Caki2 (cell line): Measurements from ENCODE around the gene P2RX4. TPM values are rescaled to one million over a fixed set of nuclear protein-coding genes. Genes with fewer than 3 reads are reported as not detected.

Experiments
- DNase-seq: peaks from one replicate; pipeline ENCODE4 v3.0.0-alpha.2; 2015; ENCODE audit warnings: low read depth
- in situ Hi-C: cut with HindIII; loops from 2 replicates; pipeline ENCODE4 v1.10.0; 2016; ENCODE audit warnings: low sequenced_read_pairs, low pct_unique_long_range_greater_than_20kb, mixed read lengths
- total RNA-seq: library from RNA; depleted of rRNA; stranded (reverse); fragments of >200 nt; shearing (Covaris generic); gene quantifications from 2 replicates; pipeline ENCODE4 v1.2.3, GENCODE V29; 2014; ENCODE audit warnings: low replicate concordance

Gene P2RX4
- total RNA-seq, 1 experiment from 2014 or later = 166 TPM

- DNase-seq = no peak
- in situ Hi-C loops = no loop called here
These were observed 23.2 kb downstream of the P2RX4 start for GRCh38 chr12:121232977-121233627.

GRCh38 chr12:121233628-121234020 lies 23.7 kb downstream of the P2RX4 start:
- no peak for DNase-seq
- in situ Hi-C loops = no loop called here

- in situ Hi-C loops = no loop called here
- DNase-seq = no peak
These were observed 26.8 kb downstream of the P2RX4 start for GRCh38 chr12:121236776-121237175.

- no peak for DNase-seq
- in situ Hi-C loops = no loop called here
These were observed 27.5 kb downstream of the P2RX4 start for GRCh38 chr12:121237415-121237814.

- DNase-seq = no peak
- in situ Hi-C loops = no loop called here
These were observed 28.2 kb downstream of the P2RX4 start for GRCh38 chr12:121238086-121238485.

GRCh38 chr12:121238604-121239350 lies 28.8 kb downstream of the P2RX4 start:
- DNase-seq = no peak
- in situ Hi-C loops = no loop called here

DNA sequence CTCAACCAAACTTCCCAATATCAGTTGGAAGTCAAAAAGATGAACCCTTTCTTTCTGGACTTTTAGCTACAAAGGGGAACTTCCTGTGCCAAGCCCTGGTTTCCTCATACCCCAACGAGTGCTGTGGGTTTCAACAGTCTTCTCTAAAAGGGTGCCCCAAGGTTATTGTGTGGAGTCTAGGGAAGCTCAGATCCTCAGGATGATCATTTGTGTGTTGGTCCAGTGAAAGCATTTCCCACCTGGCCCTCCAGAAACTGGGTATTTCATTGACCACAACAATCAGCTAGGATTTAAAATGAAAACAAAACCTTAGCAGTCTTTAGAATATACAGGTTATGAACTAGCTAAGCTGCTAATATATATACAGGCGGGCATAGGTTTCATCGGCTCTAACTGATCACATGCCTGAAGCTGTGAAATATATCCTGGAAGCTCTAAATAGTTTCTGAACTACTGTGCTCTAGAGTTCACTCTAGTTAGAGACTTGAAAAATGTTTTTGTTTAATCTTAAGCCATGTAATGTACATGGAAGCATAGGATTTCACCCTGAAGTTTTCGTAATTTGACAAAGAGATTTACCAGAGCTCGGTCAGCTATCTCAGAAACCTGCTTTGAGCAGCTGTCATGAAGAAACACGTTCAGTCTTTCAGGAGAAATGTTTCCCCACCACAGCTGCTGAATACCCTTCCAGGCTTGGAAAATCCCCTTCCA lies 29.6 kb downstream of the P2RX4 start:
- DNase-seq = no peak
- in situ Hi-C loops = no loop called here

DNA sequence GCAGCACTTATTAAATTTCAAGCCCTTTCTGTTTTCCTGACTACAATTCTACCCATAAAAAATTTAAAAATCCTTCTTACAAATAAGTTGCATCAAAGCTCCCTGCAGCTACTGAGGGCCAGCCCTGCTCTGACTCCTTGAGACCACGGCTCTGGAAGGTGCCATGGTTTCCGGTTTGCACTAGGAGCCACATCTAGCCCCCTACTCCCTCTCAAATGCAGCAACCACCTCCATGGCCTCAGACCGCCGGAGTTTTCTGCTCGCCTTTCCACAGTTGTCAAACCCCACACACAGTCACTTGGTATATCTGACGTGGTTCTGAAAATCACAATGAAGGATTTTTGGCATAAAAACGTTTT lies 30.1 kb downstream of the P2RX4 start:
- DNase-seq = no peak
- in situ Hi-C loops = no loop called here

DNA sequence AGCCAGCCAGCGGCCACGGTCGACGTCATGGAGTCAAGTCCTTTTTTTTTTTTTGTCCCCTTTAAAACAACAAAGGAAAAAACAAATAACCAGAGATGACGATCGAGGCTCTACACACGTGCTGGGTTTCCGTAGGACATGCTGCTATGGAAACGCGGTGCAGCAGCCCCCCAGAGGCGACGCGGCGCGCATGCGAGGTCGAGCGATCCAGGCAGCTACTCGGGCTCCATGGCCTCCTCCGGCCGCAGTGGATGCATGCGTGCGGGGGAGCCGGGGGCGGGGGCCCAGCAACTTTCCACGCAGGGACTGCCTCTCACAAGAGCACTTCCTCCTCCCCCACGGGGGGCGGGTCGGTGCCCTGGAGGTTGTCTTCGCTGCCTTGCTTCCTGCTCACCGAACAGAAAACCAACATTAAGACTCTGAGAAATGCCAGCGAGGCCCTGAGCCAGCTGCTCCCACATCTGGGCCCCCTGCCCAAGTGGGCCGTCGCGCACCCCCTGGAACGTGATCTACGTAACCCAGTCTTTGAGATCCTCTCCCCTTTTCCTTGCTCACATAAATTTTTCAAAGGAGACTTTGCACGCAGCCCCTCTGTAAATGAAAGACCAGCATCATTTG lies 30.7 kb downstream of the P2RX4 start:
- no peak for DNase-seq
- in situ Hi-C loops = no loop called here

GRCh38 chr12:121241156-121241970 lies 31.4 kb downstream of the P2RX4 start:
- no peak for DNase-seq
- in situ Hi-C loops = no loop called here

DNA sequence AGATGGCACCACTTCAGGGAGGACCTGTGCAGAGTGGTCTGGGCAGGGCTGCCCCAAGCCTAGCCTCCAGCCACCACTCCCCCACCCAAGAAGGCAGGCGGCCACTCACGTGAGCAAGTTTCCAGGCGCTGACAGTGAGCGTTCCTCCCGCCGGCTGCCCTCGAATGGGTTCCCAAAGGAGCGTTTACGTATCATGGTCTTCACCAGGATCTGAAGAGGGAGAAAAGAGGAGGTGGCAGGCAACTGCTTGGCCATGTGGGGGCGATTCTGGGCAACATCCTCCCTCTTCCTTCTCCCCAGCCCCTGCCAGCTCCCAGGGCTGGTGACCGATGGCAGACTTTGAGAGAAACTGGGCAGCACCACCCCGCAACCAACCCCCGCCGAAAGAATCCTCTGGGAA lies 35.1 kb downstream of the P2RX4 start:
- DNase-seq = no peak
- in situ Hi-C loops = no loop called here

DNA sequence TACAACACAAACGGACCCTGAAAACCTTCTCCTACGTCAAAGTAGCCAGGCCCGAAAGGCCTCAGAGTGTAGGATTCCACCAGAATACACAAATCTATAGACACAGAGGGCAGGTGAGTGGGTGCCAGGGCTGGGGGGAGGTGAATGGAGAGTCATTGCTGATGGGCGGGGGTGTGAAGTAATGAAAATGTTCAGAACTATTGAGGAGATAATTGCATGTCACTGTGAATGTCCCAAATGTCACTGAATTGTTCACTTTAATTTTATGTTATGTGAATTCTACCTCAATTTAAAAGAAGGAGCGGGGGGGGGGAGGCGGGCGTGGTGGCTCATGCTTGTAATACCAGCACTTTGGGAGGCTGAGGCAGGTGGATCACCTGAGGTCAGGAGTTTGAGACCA lies 36.0 kb downstream of the P2RX4 start:
- no peak for DNase-seq
- in situ Hi-C loops = no loop called here

DNA sequence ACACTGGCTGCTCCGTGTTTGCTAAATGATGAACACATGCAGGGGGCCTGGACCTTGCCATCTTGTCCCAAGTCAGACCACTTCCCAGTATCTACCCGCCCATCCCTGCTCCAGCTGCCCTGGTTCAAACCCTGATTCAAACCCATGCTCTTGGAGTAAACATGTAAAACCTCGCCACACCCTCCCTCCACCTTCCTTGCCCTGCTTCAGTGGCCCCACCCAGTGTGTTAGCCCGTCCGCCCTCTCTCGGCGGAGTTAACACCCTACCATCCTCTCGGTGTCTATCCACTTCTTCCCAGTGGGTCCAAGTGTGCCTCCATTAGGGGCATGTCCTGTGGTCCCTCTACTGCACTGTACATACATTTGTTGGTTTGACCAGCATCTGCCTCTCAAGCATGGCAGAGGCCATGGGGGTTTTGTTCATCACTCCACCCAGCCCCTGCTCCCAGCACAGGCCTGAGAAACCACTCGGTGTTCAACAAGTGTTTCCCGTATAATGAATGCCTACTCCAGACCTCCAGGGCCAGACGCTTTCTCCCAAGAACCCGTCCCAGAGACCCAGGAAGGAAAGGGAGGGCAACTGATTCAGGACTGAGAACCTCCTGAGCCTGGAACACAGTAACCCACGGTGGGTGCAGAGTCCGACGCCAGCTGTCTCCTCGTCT lies 37.1 kb downstream of the P2RX4 start:
- in situ Hi-C loops = no loop called here
- DNase-seq = no peak

DNA sequence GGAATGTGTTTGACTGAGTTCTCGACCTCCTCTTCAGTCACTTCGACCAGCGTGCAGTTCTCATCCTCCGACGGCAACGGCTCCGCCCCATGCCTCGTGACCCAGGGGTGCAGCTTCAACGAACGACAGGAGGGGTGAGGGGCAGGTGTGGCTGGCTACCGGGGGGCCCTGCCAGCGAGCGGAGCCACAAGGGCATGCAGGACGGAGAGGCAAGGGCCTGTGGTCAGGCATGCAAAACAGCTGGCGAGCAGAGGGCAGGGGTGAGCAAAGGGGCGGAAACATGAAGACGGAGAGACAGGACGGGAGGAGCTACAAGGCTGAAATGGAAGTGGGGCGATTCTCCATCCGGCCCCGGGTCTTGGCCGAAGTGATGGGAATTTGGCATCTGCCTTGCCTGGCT lies 38.7 kb downstream of the P2RX4 start:
- no peak for DNase-seq
- in situ Hi-C loops = no loop called here

DNA sequence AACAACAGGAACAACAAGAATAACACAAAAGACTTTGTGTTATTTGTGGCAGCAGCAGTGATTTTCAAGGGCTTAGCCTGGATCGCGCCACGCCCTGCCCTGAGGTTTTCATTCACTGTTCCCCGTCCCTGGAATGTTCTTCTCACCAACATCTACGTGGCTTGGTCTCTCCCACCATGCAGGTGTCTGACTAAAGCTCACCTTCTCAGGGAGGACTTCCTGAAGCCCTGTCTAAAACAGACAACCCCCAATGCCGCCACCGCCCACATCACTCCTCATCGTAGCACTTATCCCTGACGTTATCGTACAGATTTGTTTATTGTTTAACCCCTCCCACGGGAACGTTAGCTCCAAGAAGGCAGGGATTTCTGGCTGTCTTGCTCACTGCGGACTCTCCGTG lies 40.4 kb downstream of the P2RX4 start:
- DNase-seq = no peak
- in situ Hi-C loops = no loop called here

GRCh38 chr12:121251838-121252237 lies 41.9 kb downstream of the P2RX4 start:
- DNase-seq = no peak
- in situ Hi-C loops = no loop called here

DNA sequence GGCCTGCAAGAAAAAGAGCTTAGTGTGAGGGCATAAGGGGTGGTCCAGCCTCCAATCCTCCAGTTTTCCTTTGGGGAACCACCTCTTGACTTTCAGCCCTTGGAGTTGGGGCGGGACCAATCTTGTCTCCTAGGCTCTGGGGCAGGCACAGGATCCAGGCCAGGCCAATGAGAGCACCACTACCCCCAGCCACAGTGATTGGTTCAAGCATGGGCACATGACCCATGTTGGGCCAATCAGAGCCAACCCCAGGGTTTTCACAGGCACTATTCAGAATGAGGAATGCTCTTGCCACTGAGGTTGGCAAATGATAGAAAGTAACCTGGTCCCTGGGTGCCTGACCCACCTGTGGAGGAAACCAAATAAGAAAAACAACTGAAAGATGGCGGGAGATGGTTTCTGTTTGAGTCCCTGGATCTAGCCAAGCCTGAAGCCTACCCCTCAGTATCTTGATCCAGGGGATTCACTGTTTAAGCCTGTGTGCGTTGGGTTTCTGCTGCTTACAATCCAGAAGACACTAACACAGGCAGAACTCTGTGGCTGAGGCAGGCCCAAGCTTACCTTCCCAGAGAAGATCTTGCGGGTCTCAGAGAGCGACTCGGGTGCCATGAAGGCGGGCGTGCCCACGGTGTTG lies 42.9 kb downstream of the P2RX4 start:
- in situ Hi-C loops = no loop called here
- no peak for DNase-seq
